Retinal pigment epithelial cell (primary cell): ENCODE data around the gene CCDC192.

Experiments
- DNase-seq: peaks from one replicate; pipeline ENCODE4 v3.0.0-alpha.2; 2010; ENCODE audit warnings: low read depth
- H3K4me3 ChIP-seq: 2 replicates; pipeline ENCODE4 v1.5.1; 2011; ENCODE audit warnings: mild to moderate bottlenecking, low read length, control low read depth, moderate library complexity
- CTCF ChIP-seq: conservative IDR thresholded peaks from 2 replicates; pipeline ENCODE4 v1.5.1; 2011; ENCODE audit warnings: low read depth, low read length, control low read depth, inconsistent platforms

CCDC192 gene

GRCh38 chr5:127987354-127988145, 284.4 kb downstream of the CCDC192 start:
- DNase-seq = peak; percentile 67
- H3K4me3 ChIP-seq = no peak overlapping the region
- no peak for TF ChIP-seq CTCF

GRCh38 chr5:127988146-127988760, 285.1 kb downstream of the CCDC192 start:
- DNase-seq = peak; percentile 95
- no peak for TF ChIP-seq CTCF
- H3K4me3 ChIP-seq = no peak overlapping the region
